Measurements from ENCODE around the gene BLNK. TPM values are rescaled to one million over a fixed set of nuclear protein-coding genes. Genes with fewer than 3 reads are reported as not detected.
"Not testable (repeated sequence)": the region's sequence is repeated elsewhere in the genome, so short reads cannot be mapped to it uniquely, and the experiment has no call there.

Gene BLNK
- polyA plus RNA-seq, result under 1 TPM in 2 of 3 donors, not detected in 1; 0.74 to 0.81 TPM

DNA sequence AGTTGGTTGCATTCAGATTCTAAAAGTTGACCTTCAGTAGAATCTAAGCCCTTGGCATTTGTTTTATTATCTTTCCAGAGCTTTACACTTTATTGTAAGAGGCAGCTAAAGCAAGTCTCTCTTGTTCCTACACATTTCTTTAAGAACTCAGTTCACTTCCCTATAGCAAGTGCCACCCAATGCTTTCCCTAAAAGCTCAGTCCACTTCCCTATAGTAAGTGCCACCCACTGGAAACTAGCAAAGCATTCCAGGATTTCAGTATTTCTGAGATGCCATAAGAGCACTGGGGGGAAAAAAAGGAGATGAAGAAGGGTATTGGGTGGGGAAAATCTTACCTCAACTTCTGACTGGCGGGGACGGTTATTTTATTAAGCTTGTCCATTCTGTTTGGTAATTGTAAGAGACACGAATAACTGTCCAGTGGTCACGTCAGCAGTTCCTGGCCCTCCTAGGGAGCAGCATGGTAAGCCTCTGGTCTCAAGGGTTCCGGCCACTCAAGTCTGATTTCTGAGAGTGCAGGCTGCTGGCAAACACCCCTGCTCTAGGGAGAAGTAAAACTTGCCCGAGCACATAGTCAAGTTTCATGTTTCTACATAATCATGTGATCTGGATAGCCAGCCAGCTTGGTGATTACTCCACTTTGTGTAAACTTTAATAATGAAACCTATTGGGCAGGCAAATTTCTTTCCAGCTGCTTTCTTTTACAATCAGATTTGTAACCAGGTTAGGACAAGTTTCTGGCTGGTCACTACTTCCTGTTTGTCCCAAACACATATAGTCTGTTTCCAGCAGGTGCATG lies at the start of gene BLNK:
Gene BLNK, minus strand, starts transcription at position 554 of the 800 bp plus-strand sequence. Its CDS starts 171 bp downstream, at position 383.
- Mint-ChIP-seq H3K4me3 (peak within 1 kb of the TSS in 1 of 5 donors; percentile 64), H3K27me3 (ENCODE audit: low read depth in 3 of 3) (peaks cover under 1 to 8% (median 2%) of the 10 kb centered on the region in 3 donors), H3K27ac (no peak within 1 kb of the TSS), H3K9me3 (peaks cover 0 to 3% (median 0%) of the 10 kb centered on the region in 6 donors), H3K4me1 (no peaks in the 10 kb centered on the region), H3K36me3 (peaks cover 0 to 5% (median 0%) of the 10 kb centered on the region in 3 donors)
- DNase-seq, result no peak

DNA sequence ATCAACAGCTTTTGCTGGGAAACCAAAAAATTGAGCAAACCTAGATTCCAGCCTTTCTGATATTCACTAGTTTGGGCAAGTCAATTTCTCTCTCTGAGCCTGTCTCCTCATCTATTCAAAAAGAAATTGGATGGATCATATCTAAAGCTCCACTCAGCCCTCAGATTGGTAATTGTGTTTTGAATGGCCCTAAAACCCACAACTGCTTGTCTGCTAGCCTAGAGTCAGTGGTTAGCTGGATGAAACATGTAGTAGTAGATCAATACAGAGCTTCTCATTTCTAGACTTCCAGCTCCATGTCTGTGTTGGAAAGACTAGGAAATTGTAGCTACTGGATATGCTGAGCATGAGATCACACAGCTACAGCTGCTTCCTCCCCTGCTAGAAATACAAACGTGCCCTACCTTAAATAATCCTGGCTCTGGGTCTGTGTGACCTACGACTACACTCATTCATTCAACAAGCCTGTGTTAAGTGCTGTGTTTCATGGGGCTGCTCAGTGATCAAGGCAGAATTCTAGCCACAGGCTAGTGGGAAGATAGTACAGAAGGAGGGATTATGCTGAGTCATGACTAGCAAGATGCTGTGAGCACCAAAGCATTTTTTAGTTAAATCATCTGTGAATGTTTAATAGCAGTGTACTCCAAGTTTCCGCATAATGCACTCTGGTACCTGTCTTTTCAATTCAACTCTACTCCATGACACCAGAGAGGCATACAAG lies 48.5 kb upstream of the BLNK start:
- no peak for DNase-seq
- Mint-ChIP-seq H3K27me3 (ENCODE audit: low read depth in 3 of 3) (peaks cover 0 to 12% (median 3%) of the 10 kb centered on the region in 3 donors), H3K4me3 (no peak overlapping the region), H3K4me1 (no peaks in the 10 kb centered on the region), H3K27ac (no peak overlapping the region), H3K9me3 (no peaks in the 10 kb centered on the region), H3K36me3 (no peaks in the 10 kb centered on the region)

DNA sequence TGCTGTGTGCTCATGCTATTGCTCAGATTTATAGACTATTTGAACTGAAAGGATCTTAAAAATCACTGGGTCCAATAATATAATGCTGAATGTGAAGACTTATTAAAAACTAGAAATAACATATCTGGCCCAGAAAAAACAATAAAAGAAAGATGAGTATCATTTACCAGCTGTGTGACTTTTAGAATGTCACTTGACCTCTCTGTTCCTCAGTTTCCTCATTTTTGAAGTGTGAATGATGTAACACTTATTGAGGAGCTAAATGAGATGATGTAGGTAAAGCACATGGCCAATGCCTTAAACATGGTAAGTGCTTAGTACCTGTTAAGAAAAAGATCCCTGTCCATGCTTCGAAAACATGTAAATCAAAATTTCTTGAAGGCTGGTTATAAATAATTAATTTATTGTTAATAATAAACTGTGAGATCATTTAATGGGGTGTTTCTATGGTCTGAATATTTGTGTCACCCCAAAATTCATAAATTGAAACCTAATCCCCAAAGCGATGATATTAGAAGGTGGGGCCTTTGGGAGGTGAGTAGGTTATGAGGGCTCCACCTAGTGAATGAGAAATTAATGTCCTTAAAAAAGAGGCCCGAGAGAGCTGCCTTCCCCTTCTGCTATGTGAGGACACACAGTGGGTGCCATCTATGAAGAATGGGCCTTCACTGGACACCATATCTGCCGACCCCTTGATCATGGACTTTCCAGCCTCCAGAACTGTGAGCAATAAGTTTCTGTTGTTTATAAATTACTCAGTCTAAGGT lies 45.9 kb upstream of the BLNK start:
- H3K27me3 Mint-ChIP-seq (ENCODE audit: low read depth in 3 of 3), result peaks cover 0 to 7% (median 0%) of the 10 kb centered on the region in 3 donors
- DNase-seq, result no peak
- no peak overlapping the region for H3K27ac Mint-ChIP-seq
- H3K4me3 Mint-ChIP-seq, result no peak overlapping the region
- H3K36me3 Mint-ChIP-seq, result no peaks in the 10 kb centered on the region
- H3K9me3 Mint-ChIP-seq, result no peaks in the 10 kb centered on the region
- H3K4me1 Mint-ChIP-seq, result no peaks in the 10 kb centered on the region

DNA sequence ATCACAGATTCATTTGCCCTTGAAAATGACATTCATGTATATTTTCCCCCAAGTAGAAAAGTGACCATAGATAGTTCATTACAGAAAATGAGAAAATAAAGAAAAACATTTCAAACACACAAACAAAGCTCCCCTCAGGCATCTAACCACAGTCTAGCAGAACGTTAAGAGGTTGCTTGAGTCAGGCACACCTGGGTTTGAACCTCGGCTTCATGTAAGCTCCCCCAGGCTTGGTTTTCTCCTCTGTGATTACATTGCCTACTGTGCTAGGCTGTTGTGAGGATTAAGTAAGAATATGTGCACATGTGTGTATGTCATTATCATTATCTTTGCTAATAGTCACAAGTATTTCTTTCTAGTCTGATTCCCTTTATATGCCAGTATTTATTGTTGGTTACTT lies 42.0 kb upstream of the BLNK start:
- Mint-ChIP-seq H3K4me3 (no peak overlapping the region), H3K9me3 (no peaks in the 10 kb centered on the region), H3K4me1 (no peaks in the 10 kb centered on the region), H3K27me3 (ENCODE audit: low read depth in 3 of 3) (peaks cover 5 to 8% (median 5%) of the 10 kb centered on the region in 3 donors), H3K36me3 (no peaks in the 10 kb centered on the region), H3K27ac (no peak overlapping the region)
- DNase-seq, result no peak

GRCh38 chr10:96311180-96311715 lies 39.9 kb upstream of the BLNK start:
- Mint-ChIP-seq H3K4me1 (no peaks in the 10 kb centered on the region), H3K27ac (no peak overlapping the region), H3K36me3 (no peaks in the 10 kb centered on the region), H3K9me3 (no peaks in the 10 kb centered on the region), H3K27me3 (ENCODE audit: low read depth in 3 of 3) (peaks cover 5 to 9% (median 5%) of the 10 kb centered on the region in 3 donors), H3K4me3 (no peak overlapping the region)
- DNase-seq, result no peak

DNA sequence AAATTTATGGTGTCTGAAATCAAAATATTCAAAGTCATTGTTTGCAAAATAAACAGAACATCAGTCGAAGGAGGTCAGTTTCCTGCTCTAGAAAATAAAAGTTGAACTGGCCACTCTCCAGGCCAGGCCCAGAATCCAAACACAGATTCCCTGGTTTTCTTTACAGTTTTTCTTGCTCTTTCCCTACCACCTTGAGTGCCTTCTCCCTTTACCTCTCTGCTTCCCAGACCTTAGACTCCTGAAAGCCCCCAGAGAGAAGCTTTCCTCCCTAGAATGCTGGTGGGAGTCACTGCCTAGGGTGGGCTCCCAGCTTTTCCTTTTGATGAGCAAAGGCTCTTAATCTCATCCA lies 38.9 kb upstream of the BLNK start:
- no peak for DNase-seq
- peaks cover 5 to 9% (median 5%) of the 10 kb centered on the region in 3 donors for H3K27me3 Mint-ChIP-seq (ENCODE audit: low read depth in 3 of 3)
- no peaks in the 10 kb centered on the region for H3K4me1 Mint-ChIP-seq
- H3K9me3 Mint-ChIP-seq, result no peaks in the 10 kb centered on the region
- no peak overlapping the region for H3K4me3 Mint-ChIP-seq
- H3K36me3 Mint-ChIP-seq, result no peaks in the 10 kb centered on the region
- no peak overlapping the region for H3K27ac Mint-ChIP-seq

- H3K36me3 Mint-ChIP-seq, result no peaks in the 10 kb centered on the region
- DNase-seq, result no peak
- H3K27ac Mint-ChIP-seq, result no peak overlapping the region
- no peaks in the 10 kb centered on the region for H3K4me1 Mint-ChIP-seq
- H3K4me3 Mint-ChIP-seq, result no peak overlapping the region
- H3K27me3 Mint-ChIP-seq (ENCODE audit: low read depth in 3 of 3), result peaks cover 5 to 9% (median 9%) of the 10 kb centered on the region in 3 donors
- H3K9me3 Mint-ChIP-seq, result no peaks in the 10 kb centered on the region
These were observed 38.4 kb upstream of the BLNK start for GRCh38 chr10:96309628-96310320.

DNA sequence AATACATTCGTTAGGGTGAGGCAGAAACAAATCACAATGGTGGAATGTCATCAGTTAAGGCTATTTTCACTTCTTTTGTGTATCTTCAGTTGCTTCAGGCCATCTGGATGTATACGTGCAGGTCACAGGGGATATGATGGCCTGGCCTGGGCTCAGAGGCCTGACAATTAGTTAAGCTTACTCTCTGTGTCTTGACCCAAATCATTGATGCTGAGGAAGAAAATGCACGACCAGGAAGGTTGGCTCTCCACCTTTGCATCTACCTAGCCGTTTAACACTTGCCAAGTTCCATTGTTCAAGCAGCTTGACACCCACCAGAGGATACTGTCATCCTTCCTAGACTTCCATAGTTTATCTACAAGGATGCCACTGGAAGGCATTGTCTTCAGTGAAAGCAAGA lies 37.5 kb upstream of the BLNK start:
- H3K27ac Mint-ChIP-seq; H3K27me3 Mint-ChIP-seq (ENCODE audit: low read depth in 3 of 3); H3K9me3 Mint-ChIP-seq; H3K4me1 Mint-ChIP-seq; H3K4me3 Mint-ChIP-seq; H3K36me3 Mint-ChIP-seq; DNase-seq: not testable (repeated sequence)

GRCh38 chr10:96306516-96306915 lies 35.1 kb upstream of the BLNK start:
- H3K4me3 Mint-ChIP-seq, result no peak overlapping the region
- DNase-seq, result no peak

GRCh38 chr10:96305019-96305418 lies 33.6 kb upstream of the BLNK start:
- H3K27ac Mint-ChIP-seq, result no peak overlapping the region
- no peak overlapping the region for H3K4me3 Mint-ChIP-seq
- H3K36me3 Mint-ChIP-seq, result no peaks in the 10 kb centered on the region
- H3K4me1 Mint-ChIP-seq, result peaks cover 4 to 12% of the 10 kb centered on the region in 2 donors
- H3K27me3 Mint-ChIP-seq (ENCODE audit: low read depth in 3 of 3), result peaks cover 1 to 12% (median 5%) of the 10 kb centered on the region in 3 donors
- no peak for DNase-seq
- H3K9me3 Mint-ChIP-seq, result no peaks in the 10 kb centered on the region

More at GRCh38 chr10:96306516-96306915, 35.1 kb upstream of the BLNK start:
- Mint-ChIP-seq H3K9me3 (no peaks in the 10 kb centered on the region), H3K27me3 (ENCODE audit: low read depth in 3 of 3) (peaks cover 5 to 9% (median 5%) of the 10 kb centered on the region in 3 donors), H3K4me1 (peaks cover 0 to under 1% of the 10 kb centered on the region in 2 donors), H3K36me3 (no peaks in the 10 kb centered on the region), H3K27ac (no peak overlapping the region)

GRCh38 chr10:96304230-96304629 lies 32.9 kb upstream of the BLNK start, which contains the start of gene DNTT:
TSS of gene DNTT (plus strand) at chr10:96304434. CDS start at chr10:96304498, 64 bp downstream.
- Mint-ChIP-seq H3K27ac (no peak within 1 kb of the TSS), H3K9me3 (no peaks in the 10 kb centered on the region), H3K36me3 (no peaks in the 10 kb centered on the region), H3K4me1 (peaks cover 4 to 20% of the 10 kb centered on the region in 2 donors), H3K4me3 (no peak within 1 kb of the TSS), H3K27me3 (ENCODE audit: low read depth in 3 of 3) (peaks cover 1 to 10% (median 5%) of the 10 kb centered on the region in 3 donors)
- no peak for DNase-seq

DNA sequence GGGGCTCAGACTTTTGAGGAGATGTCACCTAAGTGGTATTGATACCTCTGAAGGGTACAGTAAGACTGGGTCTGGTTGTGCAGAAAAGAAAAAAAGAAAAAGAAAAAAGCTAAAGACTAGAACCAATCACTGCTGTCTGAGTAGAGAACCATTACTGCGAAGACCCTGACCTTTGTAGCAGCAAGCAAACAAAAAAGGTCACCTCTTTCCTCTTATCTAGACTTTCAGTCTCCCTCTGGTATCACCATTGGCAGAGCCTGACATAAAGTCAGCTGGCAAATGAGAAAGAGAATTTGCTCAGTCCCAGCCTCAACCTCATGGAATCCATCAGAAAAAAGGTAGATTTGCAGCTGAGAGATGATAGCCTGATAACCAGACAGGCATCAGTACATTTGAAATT lies 30.2 kb upstream of the BLNK start:
- no peak overlapping the region for H3K4me3 Mint-ChIP-seq
- no peaks in the 10 kb centered on the region for H3K36me3 Mint-ChIP-seq
- no peak for DNase-seq
- H3K4me1 Mint-ChIP-seq, result peaks cover 4 to 21% of the 10 kb centered on the region in 2 donors
- peaks cover 1 to 16% (median 5%) of the 10 kb centered on the region in 3 donors for H3K27me3 Mint-ChIP-seq (ENCODE audit: low read depth in 3 of 3)
- no peaks in the 10 kb centered on the region for H3K9me3 Mint-ChIP-seq
- H3K27ac Mint-ChIP-seq, result no peak overlapping the region

DNA sequence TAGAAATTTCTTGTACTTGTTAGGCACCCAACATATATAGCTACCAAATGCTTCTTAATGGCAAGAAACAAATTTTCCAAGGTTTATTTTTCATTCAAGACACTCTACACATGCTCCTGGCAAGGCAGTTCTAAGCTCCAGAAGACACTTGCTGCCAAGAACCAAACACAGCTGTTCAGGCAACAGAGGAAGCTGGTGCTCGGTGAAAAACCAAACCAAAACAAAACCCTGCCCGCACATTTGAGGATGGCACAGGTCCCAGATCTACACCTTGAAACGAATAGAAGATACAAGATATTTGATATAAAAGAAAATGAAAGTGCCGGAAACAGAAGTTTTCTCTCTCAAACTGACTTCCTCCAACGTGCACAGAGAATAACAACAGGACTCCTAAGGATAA lies 28.0 kb upstream of the BLNK start:
- peaks cover 4 to 21% of the 10 kb centered on the region in 2 donors for H3K4me1 Mint-ChIP-seq
- no peaks in the 10 kb centered on the region for H3K36me3 Mint-ChIP-seq
- peak overlapping the region in 3 of 5 donors; percentile 14 to 39 (median 16) for H3K4me3 Mint-ChIP-seq
- peak overlapping the region in 1 of 6 donors; percentile 14 for H3K27ac Mint-ChIP-seq
- peaks cover 0 to 16% (median 4%) of the 10 kb centered on the region in 3 donors for H3K27me3 Mint-ChIP-seq (ENCODE audit: low read depth in 3 of 3)
- DNase-seq, result no peak
- H3K9me3 Mint-ChIP-seq, result no peaks in the 10 kb centered on the region

Data from immature natural killer cell (primary cell).